Ectodermal cell (in vitro differentiated cells): Measurements from ENCODE around the gene TRPC5OS. TPM values are rescaled to one million over a fixed set of nuclear protein-coding genes. Genes with fewer than 3 reads are reported as not detected.

Source experiments
- H3K27ac ChIP-seq: 2 replicates; pipeline ENCODE4 v1.7.0; 2013; ENCODE audit warnings: mild to moderate bottlenecking, low read depth, low read length; ENCODE audit not compliant: insufficient read depth, poor library complexity, severe bottlenecking
- H3K27me3 ChIP-seq: 2 replicates; pipeline ENCODE4 v1.7.0; 2013; ENCODE audit warnings: mild to moderate bottlenecking, low read length; ENCODE audit not compliant: insufficient read depth, control insufficient read depth, poor library complexity, severe bottlenecking
- H3K36me3 ChIP-seq: one replicate; pipeline ENCODE4 v1.7.0; 2013; ENCODE audit warnings: low read length; ENCODE audit not compliant: control insufficient read depth, insufficient read depth
- H3K4me1 ChIP-seq: one replicate; pipeline ENCODE4 v1.7.0; 2013; ENCODE audit warnings: low read length; ENCODE audit not compliant: control insufficient read depth, insufficient read depth
- H3K4me3 ChIP-seq: 2 replicates; pipeline ENCODE4 v1.7.0; 2013; ENCODE audit warnings: low read depth, low read length, control low read depth; ENCODE audit not compliant: insufficient read depth
- H3K9me3 ChIP-seq: 2 replicates; pipeline ENCODE4 v1.7.0; 2013; ENCODE audit warnings: mild to moderate bottlenecking, low read length, moderate library complexity; ENCODE audit not compliant: control insufficient read depth
- WGBS, 2 experiments: methylation state at CpG; one replicate each; pipeline ENCODE4 v1.1.7; 2013; ENCODE audit warnings: missing lambda C conversion rate in 2 of 2; 5-methylcytosine and 5-hydroxymethylcytosine counted together
- polyA plus RNA-seq, 4 experiments: library from polyadenylated mRNA; stranded (reverse); fragments of 50-300 nt; gene quantifications; one replicate each; pipeline ENCODE4 v1.2.3, GENCODE V29; 2013

TRPC5OS gene
- not detected for polyA plus RNA-seq (2013, experiment 1 of 4)
- not detected for polyA plus RNA-seq (2013, experiment 2 of 4)
- polyA plus RNA-seq (2013, experiment 3 of 4): not detected
- polyA plus RNA-seq (2013, experiment 4 of 4): not detected

DNA sequence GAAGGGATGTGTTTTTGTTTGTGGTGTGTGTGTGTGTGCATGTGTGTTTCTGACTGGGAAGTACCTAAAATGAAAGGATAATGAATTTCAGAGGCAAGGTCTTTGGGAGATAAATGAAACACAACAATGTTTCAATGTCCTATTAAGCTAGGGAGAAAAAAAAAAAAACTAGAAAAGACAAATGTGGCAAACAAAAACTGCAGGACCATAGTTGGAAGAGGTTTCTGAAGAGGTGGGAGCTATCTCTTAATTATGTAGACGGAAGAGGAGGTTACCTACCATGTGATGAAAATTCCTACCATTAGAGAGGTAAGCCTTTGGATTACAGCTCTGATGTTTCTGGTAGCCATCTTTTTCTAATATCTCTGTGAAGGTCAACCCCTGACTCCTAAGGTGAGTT lies at the start of gene TRPC5OS:
Gene TRPC5OS (plus strand): TSS at position 301 of the 400 bp plus-strand sequence. CDS start 25,669 bp downstream, outside the sequence.
- H3K4me3 ChIP-seq: no peak within 1 kb of the TSS
- WGBS, 2 experiments: 100% methylated on average over 1 of the region's 1 CpG; no CpG with 5 or more reads in 1 of the 2 experiments
- H3K36me3 ChIP-seq: no peaks in the 10 kb centered on the region
- H3K27ac ChIP-seq: no peak within 1 kb of the TSS
- no peaks in the 10 kb centered on the region for H3K4me1 ChIP-seq
- no peaks in the 10 kb centered on the region for H3K27me3 ChIP-seq
- no peaks in the 10 kb centered on the region for H3K9me3 ChIP-seq

DNA sequence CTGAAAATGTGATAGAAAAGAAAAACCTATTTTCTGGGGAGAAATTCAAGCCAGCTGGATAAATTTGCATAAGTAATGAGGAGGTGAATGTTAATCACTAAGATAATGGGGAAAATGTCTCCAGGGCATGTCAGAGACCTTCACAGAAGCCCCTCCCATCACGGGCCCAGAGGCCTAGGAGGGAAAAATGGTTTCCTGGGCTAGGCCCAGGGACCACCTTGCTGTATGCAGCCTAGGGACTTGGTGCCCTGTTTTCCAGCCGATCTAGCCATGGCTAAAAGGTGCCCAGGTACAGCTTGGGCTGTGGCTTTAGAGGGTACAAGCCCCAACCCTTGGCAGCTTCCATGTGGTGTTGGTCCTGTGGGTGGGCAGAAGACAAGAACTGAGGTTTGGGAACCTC lies 46.6 kb upstream of the TRPC5OS start:
- WGBS, 2 experiments: 47 to 50% methylated on average over 2 of the region's 2 CpGs
- Histone ChIP-seq H3K9me3 (no peaks in the 10 kb centered on the region), H3K36me3 (no peaks in the 10 kb centered on the region), H3K4me1 (no peaks in the 10 kb centered on the region), H3K4me3 (no peak overlapping the region), H3K27me3 (no peaks in the 10 kb centered on the region), H3K27ac (no peak overlapping the region)

DNA sequence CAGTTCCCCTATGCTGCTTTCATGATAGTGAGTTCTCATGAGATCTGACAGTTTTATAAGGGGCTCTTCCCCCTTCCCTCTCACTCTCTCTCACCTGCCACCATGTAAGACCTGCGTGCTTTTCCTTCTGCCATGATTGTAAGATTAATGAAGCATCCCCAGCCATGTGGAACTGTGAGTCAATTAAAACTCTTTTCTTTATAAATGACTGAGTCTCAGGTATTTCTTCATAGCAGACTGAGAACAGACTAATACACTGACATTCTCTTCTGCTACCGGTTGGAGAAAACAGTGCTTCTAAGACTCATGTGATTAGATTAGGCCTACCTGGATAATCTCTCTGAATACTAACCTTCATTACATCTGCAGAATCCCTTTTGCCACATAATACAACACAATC lies 45.4 kb upstream of the TRPC5OS start:
- Histone ChIP-seq H3K4me1 (no peaks in the 10 kb centered on the region), H3K9me3 (no peaks in the 10 kb centered on the region), H3K27me3 (no peaks in the 10 kb centered on the region), H3K27ac (no peak overlapping the region), H3K36me3 (no peaks in the 10 kb centered on the region), H3K4me3 (no peak overlapping the region)
- 93 to 100% methylated on average over 1 to 2 of the region's 2 CpGs for WGBS, 2 experiments

DNA sequence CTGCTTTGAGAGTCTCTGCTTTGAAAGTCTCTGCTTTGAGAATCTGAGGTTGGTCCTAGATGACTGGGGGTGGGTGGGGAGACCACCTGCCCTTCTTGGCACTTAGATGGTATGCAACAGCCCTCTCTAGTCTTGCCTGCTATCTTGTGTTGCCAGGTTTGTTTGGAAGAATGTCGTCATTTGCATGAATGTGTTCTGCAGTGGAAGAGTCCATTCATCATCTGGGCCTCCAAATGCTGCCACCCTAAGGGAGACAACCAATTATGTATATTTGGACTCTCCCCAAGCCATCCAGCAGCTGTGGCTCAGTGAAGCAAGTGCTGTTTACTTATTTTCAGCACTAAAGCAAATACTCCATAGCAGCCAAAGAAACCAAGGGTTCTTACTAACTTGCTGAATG lies 44.6 kb upstream of the TRPC5OS start:
- Histone ChIP-seq H3K36me3 (no peaks in the 10 kb centered on the region), H3K4me1 (no peaks in the 10 kb centered on the region), H3K9me3 (no peaks in the 10 kb centered on the region), H3K27ac (no peak overlapping the region), H3K4me3 (no peak overlapping the region), H3K27me3 (no peaks in the 10 kb centered on the region)
- WGBS, 2 experiments: 83 to 89% methylated on average over 1 of the region's 1 CpG

DNA sequence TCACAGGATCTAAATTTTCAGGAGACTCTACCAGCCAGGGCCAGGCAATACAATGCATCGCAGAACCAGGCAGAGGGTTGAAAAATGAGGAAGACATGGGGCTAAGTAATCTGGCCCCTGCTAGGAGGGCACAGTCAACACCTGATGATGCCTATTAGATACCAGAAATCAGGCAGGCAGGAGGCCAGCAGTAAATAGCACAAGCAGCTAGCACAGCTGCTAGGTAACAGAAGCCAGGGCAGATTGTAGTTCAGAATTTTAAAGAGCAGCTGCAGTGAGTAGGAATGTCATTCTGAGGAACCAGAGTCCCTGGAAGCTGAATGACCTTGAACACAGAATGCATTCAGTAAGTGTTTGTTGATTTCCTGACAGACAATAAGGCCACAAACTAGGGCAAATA lies 38.8 kb upstream of the TRPC5OS start:
- Histone ChIP-seq H3K4me3 (no peak overlapping the region), H3K27me3 (no peaks in the 10 kb centered on the region), H3K27ac (no peak overlapping the region), H3K4me1 (no peaks in the 10 kb centered on the region), H3K9me3 (no peaks in the 10 kb centered on the region), H3K36me3 (no peaks in the 10 kb centered on the region)
- WGBS, 2 experiments: 92 to 100% methylated on average over 1 of the region's 1 CpG

DNA sequence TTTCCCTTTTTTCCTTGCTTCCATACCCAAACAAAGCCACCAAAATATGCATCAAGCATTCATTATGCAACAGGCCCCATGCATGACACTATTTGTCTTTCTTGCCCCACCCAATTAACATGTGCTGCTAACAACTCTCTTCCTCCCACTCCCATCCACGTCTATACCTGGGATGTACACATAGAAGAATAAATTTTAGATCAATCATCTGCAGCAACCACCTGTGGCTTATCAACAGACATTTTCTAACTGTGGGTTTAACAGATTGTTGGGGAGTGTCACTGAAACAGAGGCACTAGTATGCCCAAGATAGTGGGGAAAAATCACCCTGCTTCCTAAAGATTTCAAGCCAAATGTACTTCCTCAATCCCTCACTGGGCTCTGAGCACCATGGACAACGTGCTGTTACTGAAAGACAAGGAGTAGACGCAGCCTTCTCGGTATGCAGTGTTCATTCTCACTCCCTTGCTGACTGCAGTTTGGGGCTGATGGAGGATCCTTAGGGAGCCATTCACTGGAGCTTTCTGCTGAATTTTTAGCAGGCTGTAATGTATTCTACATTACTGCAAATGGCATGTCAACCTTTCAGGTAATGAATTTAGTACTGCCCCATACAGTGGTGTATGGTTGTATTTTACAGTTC lies 28.4 kb upstream of the TRPC5OS start:
- Histone ChIP-seq H3K9me3 (no peaks in the 10 kb centered on the region), H3K36me3 (no peaks in the 10 kb centered on the region), H3K4me3 (no peak overlapping the region), H3K27me3 (no peaks in the 10 kb centered on the region), H3K27ac (no peak overlapping the region), H3K4me1 (no peaks in the 10 kb centered on the region)
- 89 to 97% methylated on average over 3 to 4 of the region's 4 CpGs for WGBS, 2 experiments

DNA sequence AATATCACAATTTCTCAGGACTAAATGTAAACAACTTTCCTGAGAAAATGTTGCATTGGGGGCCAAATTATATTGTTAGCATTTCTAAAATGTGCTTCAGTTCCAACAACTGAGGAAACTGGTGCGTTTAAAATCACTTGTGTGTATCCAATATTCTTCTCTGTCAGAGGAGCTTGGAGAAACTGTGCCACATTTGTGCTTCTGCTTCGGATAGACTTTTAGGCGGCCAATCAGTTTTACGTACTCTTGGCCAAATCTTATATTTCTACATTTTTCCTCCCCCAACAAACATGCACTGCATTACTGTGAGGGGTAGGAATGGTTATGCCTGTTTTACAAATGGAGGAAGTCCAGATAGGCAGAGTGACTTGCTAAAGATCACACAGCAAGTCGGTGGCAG lies 27.4 kb upstream of the TRPC5OS start:
- H3K9me3 ChIP-seq: no peaks in the 10 kb centered on the region
- no peaks in the 10 kb centered on the region for H3K36me3 ChIP-seq
- H3K4me1 ChIP-seq: no peaks in the 10 kb centered on the region
- no peaks in the 10 kb centered on the region for H3K27me3 ChIP-seq
- H3K4me3 ChIP-seq: no peak overlapping the region
- no peak overlapping the region for H3K27ac ChIP-seq
- WGBS, 2 experiments: 96 to 100% methylated on average over 2 to 4 of the region's 5 CpGs

DNA sequence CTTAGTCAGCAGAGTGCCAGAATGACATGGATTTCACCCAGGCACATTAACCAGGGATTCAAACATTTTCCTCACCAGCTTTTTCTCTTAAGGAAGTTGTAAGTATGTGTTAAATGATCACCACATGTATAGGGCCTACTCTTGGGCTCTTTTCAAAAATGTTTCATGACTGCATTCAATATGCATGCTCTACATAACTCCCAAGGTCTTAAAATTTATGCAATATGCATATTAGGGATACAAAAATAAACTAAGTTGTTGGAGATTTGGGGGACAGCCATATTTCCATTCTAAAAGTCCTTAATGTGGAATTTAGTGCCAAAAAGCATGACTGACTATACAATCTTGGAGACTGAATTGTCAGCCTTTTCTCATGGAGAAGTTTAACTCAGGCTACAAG lies 25.0 kb upstream of the TRPC5OS start:
- no peaks in the 10 kb centered on the region for H3K4me1 ChIP-seq
- no peak overlapping the region for H3K27ac ChIP-seq
- no peaks in the 10 kb centered on the region for H3K27me3 ChIP-seq
- no peaks in the 10 kb centered on the region for H3K9me3 ChIP-seq
- H3K36me3 ChIP-seq: no peaks in the 10 kb centered on the region
- no peak overlapping the region for H3K4me3 ChIP-seq

DNA sequence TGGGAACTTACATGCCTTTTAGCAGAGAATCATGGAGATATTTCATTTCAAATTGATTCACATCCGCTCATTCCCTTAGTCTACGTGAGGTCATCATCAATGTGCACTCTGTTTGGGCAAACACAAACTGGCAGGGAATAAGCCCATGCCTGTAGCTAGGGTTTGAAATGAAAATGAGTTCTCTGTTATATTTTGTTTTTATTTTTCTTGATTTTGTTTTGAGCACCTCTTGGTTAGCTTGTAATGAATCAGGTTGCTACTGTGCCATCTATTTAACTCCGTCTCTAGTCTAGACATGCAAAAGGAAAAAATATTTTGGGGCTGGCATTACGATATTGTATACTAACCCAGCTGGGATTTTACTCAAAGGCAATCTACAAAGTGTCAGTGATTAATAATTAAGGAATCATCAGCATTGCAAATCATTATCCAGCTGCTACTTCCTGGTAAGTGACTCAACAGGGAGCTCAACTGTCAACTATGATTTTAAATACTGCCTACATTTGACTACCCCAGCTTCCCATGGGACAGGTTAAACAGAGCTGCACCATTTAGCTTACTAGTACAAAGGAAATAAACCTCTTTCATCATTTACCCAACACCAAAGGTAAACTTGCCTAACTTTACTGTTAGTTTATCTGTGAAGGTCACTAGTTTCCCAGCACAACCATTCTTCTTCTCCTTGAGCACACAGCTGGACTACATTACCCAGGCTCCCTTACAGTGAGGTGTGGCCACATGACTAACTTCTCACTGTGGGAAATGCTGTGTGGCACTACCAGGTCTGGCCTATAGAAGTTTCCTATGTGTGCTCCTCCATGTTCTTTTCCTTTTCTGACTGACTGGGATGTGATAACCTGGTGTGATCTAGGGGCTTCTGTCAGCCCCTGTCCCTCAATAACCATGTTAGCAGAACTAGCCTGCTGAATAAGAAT lies 21.2 kb upstream of the TRPC5OS start:
- Histone ChIP-seq H3K9me3 (no peaks in the 10 kb centered on the region), H3K27ac (no peak overlapping the region), H3K27me3 (no peaks in the 10 kb centered on the region), H3K36me3 (no peaks in the 10 kb centered on the region), H3K4me1 (no peaks in the 10 kb centered on the region), H3K4me3 (no peak overlapping the region)
- 94 to 100% methylated on average over 2 to 4 of the region's 4 CpGs for WGBS, 2 experiments

DNA sequence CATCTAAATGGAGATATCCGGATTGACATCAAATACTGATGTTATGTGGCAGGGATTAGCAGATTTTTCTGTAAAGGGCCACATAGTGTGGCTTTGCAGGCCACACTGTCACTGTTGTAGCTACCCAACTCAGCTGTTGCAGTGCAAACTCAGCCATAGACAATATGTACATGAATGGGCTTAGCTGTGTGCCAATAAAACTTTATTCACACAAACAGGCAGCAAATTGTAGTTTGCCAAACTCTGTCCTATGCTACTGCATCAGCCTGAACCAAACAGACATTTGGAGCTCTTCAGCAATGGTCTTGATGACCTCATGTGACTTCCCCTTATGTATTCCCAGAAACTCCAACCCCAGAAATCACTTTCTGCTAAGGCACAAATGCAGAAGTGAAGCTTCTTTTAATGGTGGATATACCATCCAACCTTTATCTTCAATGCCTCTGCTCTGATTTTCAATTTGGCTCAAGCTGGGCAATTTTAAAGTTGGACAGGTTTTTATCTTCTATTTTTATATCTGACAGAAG lies 18.4 kb upstream of the TRPC5OS start:
- 82 to 96% methylated on average over 1 of the region's 1 CpG for WGBS, 2 experiments
- Histone ChIP-seq H3K27me3 (no peaks in the 10 kb centered on the region), H3K36me3 (no peaks in the 10 kb centered on the region), H3K9me3 (no peaks in the 10 kb centered on the region), H3K4me1 (no peaks in the 10 kb centered on the region), H3K4me3 (no peak overlapping the region), H3K27ac (no peak overlapping the region)
